Superior temporal gyrus (tissue), 1 donor: ENCODE data around the gene FMNL1.

ENCODE experiments used
- DNase-seq: peaks from one replicate; pipeline ENCODE4 v3.0.0-alpha.2; 2016; ENCODE audit errors: extremely low spot score

FMNL1 gene

GRCh38 chr17:45277992-45278391 is 56.3 kb downstream of the FMNL1 start:
- DNase-seq = no peak

- no peak for DNase-seq
These were observed 58.2 kb downstream of the FMNL1 start for GRCh38 chr17:45279898-45280297.

- DNase-seq = no peak
These were observed 61.3 kb downstream of the FMNL1 start for GRCh38 chr17:45282683-45283644.

- no peak for DNase-seq
These were observed 62.0 kb downstream of the FMNL1 start for GRCh38 chr17:45283711-45284110.

GRCh38 chr17:45284176-45285140 is 62.8 kb downstream of the FMNL1 start:
- DNase-seq = no peak

- no peak for DNase-seq
These were observed 64.6 kb downstream of the FMNL1 start for GRCh38 chr17:45286286-45286685.

GRCh38 chr17:45287526-45288500 is 66.1 kb downstream of the FMNL1 start:
- no peak for DNase-seq

GRCh38 chr17:45288825-45289224 is 67.1 kb downstream of the FMNL1 start:
- no peak for DNase-seq

GRCh38 chr17:45289301-45290268 is 67.9 kb downstream of the FMNL1 start:
- DNase-seq = no peak

- no peak for DNase-seq
These were observed 68.6 kb downstream of the FMNL1 start for GRCh38 chr17:45290269-45290765.

GRCh38 chr17:45291171-45291805 is 69.6 kb downstream of the FMNL1 start:
- DNase-seq = peak; percentile 57

GRCh38 chr17:45292696-45293412 is 71.2 kb downstream of the FMNL1 start:
- DNase-seq = no peak

GRCh38 chr17:45293413-45294211 is 71.9 kb downstream of the FMNL1 start:
- DNase-seq = peak; percentile 76

GRCh38 chr17:45294506-45294905 is 72.8 kb downstream of the FMNL1 start:
- no peak for DNase-seq

- DNase-seq = no peak
These were observed 74.5 kb downstream of the FMNL1 start for GRCh38 chr17:45296003-45296832.

GRCh38 chr17:45296833-45297124 is 75.1 kb downstream of the FMNL1 start:
- no peak for DNase-seq
